Measurements from ENCODE around the gene SPATA46. TPM values are rescaled to one million over a fixed set of nuclear protein-coding genes. Genes with fewer than 3 reads are reported as not detected.

The SPATA46 gene
- total RNA-seq, 1 experiment from 2014 or later: not detected

GRCh38 chr1:162335126-162335525, 41.5 kb downstream of the SPATA46 start:
- CTCF ChIA-PET: no interaction called here
- no peaks in the 10 kb centered on the region for H3K36me3 Mint-ChIP-seq (ENCODE audit: insufficient read depth, unreplicated experiment)
- DNase-seq: no peak
- TF ChIP-seq CTCF (IDR thresholded peaks at IDR 0.05; ENCODE audit: insufficient read depth in 1 of 2, low read depth in 1 of 2, low read length in 1 of 2, severe bottlenecking in 1 of 2, unreplicated experiment in 1 of 2): no peak
- no peak overlapping the region for H3K4me3 Mint-ChIP-seq (ENCODE audit: unreplicated experiment)
- no peak overlapping the region for H3K27ac Mint-ChIP-seq (ENCODE audit: unreplicated experiment)
- H3K9me3 Mint-ChIP-seq (ENCODE audit: unreplicated experiment): no peaks in the 10 kb centered on the region
- H3K4me3 ChIP-seq (ENCODE audit: low read depth, low read length): no peak overlapping the region
- H3K36me3 ChIP-seq (ENCODE audit: control insufficient read depth, insufficient read depth, low read length): no peaks in the 10 kb centered on the region
- no peaks in the 10 kb centered on the region for H3K4me1 ChIP-seq
- no peaks in the 10 kb centered on the region for H3K27me3 ChIP-seq (replicated peaks; ENCODE audit: control insufficient read depth, insufficient read depth, low read length)
- H3K4me1 Mint-ChIP-seq (ENCODE audit: low read depth, unreplicated experiment): peaks cover 6% of the 10 kb centered on the region
- intact Hi-C loops (cut with micrococcal nuclease; ENCODE audit: unreplicated experiment): no loop called here
- H3K27me3 Mint-ChIP-seq (ENCODE audit: insufficient read depth, unreplicated experiment): no peaks in the 10 kb centered on the region
- POLR2A ChIA-PET: no interaction called here
- no TSS peak for BruUV-seq (replicated peaks)
- H3K9me3 ChIP-seq: no peaks in the 10 kb centered on the region

- no peaks in the 10 kb centered on the region for H3K27me3 ChIP-seq (replicated peaks; ENCODE audit: control insufficient read depth, insufficient read depth, low read length)
- intact Hi-C loops (cut with micrococcal nuclease; ENCODE audit: unreplicated experiment): no loop called here
- Mint-ChIP-seq H3K36me3 (ENCODE audit: insufficient read depth, unreplicated experiment) (no peaks in the 10 kb centered on the region), H3K27ac (ENCODE audit: unreplicated experiment) (no peak overlapping the region), H3K9me3 (ENCODE audit: unreplicated experiment) (no peaks in the 10 kb centered on the region), H3K4me1 (ENCODE audit: low read depth, unreplicated experiment) (peaks cover 6% of the 10 kb centered on the region), H3K4me3 (ENCODE audit: unreplicated experiment) (no peak overlapping the region), H3K27me3 (ENCODE audit: insufficient read depth, unreplicated experiment) (no peaks in the 10 kb centered on the region)
- TF ChIP-seq CTCF (IDR thresholded peaks at IDR 0.05; ENCODE audit: insufficient read depth in 1 of 2, low read depth in 1 of 2, low read length in 1 of 2, severe bottlenecking in 1 of 2, unreplicated experiment in 1 of 2): no peak
- CTCF ChIA-PET: no interaction called here
- no TSS peak for BruUV-seq (replicated peaks)
- POLR2A ChIA-PET: no interaction called here
- no peaks in the 10 kb centered on the region for H3K36me3 ChIP-seq (ENCODE audit: control insufficient read depth, insufficient read depth, low read length)
- H3K9me3 ChIP-seq: no peaks in the 10 kb centered on the region
- no peak overlapping the region for H3K4me3 ChIP-seq (ENCODE audit: low read depth, low read length)
- DNase-seq: no peak
- no peaks in the 10 kb centered on the region for H3K4me1 ChIP-seq
These were observed 42.7 kb downstream of the SPATA46 start for GRCh38 chr1:162333991-162334390.

- H3K4me3 ChIP-seq (ENCODE audit: low read depth, low read length): no peak overlapping the region
- no peaks in the 10 kb centered on the region for H3K4me1 ChIP-seq
- ChIA-PET CTCF (no interaction called here), POLR2A (no interaction called here)
- H3K4me3 Mint-ChIP-seq (ENCODE audit: unreplicated experiment): no peak overlapping the region
- H3K27me3 Mint-ChIP-seq (ENCODE audit: insufficient read depth, unreplicated experiment): no peaks in the 10 kb centered on the region
- no peaks in the 10 kb centered on the region for H3K9me3 Mint-ChIP-seq (ENCODE audit: unreplicated experiment)
- no peak overlapping the region for H3K27ac Mint-ChIP-seq (ENCODE audit: unreplicated experiment)
- peaks cover under 1% of the 10 kb centered on the region for H3K4me1 Mint-ChIP-seq (ENCODE audit: low read depth, unreplicated experiment)
- H3K36me3 Mint-ChIP-seq (ENCODE audit: insufficient read depth, unreplicated experiment): no peaks in the 10 kb centered on the region
- no peak for TF ChIP-seq CTCF (IDR thresholded peaks at IDR 0.05; ENCODE audit: insufficient read depth in 1 of 2, low read depth in 1 of 2, low read length in 1 of 2, severe bottlenecking in 1 of 2, unreplicated experiment in 1 of 2)
- BruUV-seq (replicated peaks): no TSS peak
- no peaks in the 10 kb centered on the region for H3K36me3 ChIP-seq (ENCODE audit: control insufficient read depth, insufficient read depth, low read length)
- DNase-seq: no peak
- intact Hi-C loops (cut with micrococcal nuclease; ENCODE audit: unreplicated experiment): no loop called here
- H3K9me3 ChIP-seq: no peaks in the 10 kb centered on the region
- no peaks in the 10 kb centered on the region for H3K27me3 ChIP-seq (replicated peaks; ENCODE audit: control insufficient read depth, insufficient read depth, low read length)
These were observed 46.8 kb downstream of the SPATA46 start for GRCh38 chr1:162329826-162330225.
